NOMO-1 treated with DMSO at 0.1 percent for 48 hours (cell line): ENCODE data around the gene GPR119.
"Not testable (repeated sequence)": the region's sequence is repeated elsewhere in the genome, so short reads cannot be mapped to it uniquely, and the experiment has no call there.

ENCODE experiments used
- DNase-seq: peaks from one replicate; lab custom pipeline; 2025; ENCODE audit not compliant: unreplicated experiment; lab: John Stamatoyannopoulos, UW

GPR119 gene

GRCh38 chrX:130385520-130385919 is at the start of gene GPR119:
Gene GPR119 (minus strand): TSS chrX:130385674. CDS start chrX:130385447, 227 bp downstream.
- no peak for DNase-seq

GRCh38 chrX:130429236-130429635 is 43.8 kb upstream of the GPR119 start:
- not testable (repeated sequence) for DNase-seq

GRCh38 chrX:130426531-130426930 is 41.1 kb upstream of the GPR119 start:
- DNase-seq, result no peak

- no peak for DNase-seq
These were observed 33.8 kb upstream of the GPR119 start for GRCh38 chrX:130419263-130419662.

- no peak for DNase-seq
These were observed 33.3 kb upstream of the GPR119 start for GRCh38 chrX:130418740-130419139.

GRCh38 chrX:130418066-130418465 is 32.6 kb upstream of the GPR119 start:
- no peak for DNase-seq

- DNase-seq, result no peak
These were observed 31.3 kb upstream of the GPR119 start for GRCh38 chrX:130416785-130417184.

GRCh38 chrX:130415201-130415600 is 29.7 kb upstream of the GPR119 start:
- DNase-seq, result no peak

GRCh38 chrX:130414800-130415199 is 29.3 kb upstream of the GPR119 start:
- no peak for DNase-seq

GRCh38 chrX:130413415-130413814 is 27.9 kb upstream of the GPR119 start:
- peak; percentile 23 for DNase-seq

- no peak for DNase-seq
These were observed 16.8 kb upstream of the GPR119 start for GRCh38 chrX:130402208-130402684.

GRCh38 chrX:130401415-130402207 is 16.1 kb upstream of the GPR119 start, which contains the start of gene RBMX2:
Gene RBMX2 (plus strand): TSS chrX:130401987. CDS start chrX:130402033, 46 bp downstream.
- DNase-seq, result peak; percentile 40

GRCh38 chrX:130395341-130395740 is 9.9 kb upstream of the GPR119 start:
- DNase-seq, result no peak

GRCh38 chrX:130393451-130394074 is 8.1 kb upstream of the GPR119 start:
- peak; percentile 6 for DNase-seq

- no peak for DNase-seq
These were observed 934 bp upstream of the GPR119 start for GRCh38 chrX:130386408-130386808.

GRCh38 chrX:130378024-130378669 is 7.3 kb downstream of the GPR119 start:
- DNase-seq, result peak; percentile 13

GRCh38 chrX:130376077-130376476 is 9.4 kb downstream of the GPR119 start:
- no peak for DNase-seq

- DNase-seq, result not testable (repeated sequence)
These were observed 33.4 kb downstream of the GPR119 start for GRCh38 chrX:130352050-130352449.

GRCh38 chrX:130351567-130351966 is 33.9 kb downstream of the GPR119 start:
- no peak for DNase-seq

GRCh38 chrX:130347321-130347720 is 38.2 kb downstream of the GPR119 start:
- DNase-seq, result no peak

GRCh38 chrX:130343411-130343810 is 42.1 kb downstream of the GPR119 start:
- DNase-seq, result no peak

GRCh38 chrX:130340271-130340670 is 45.2 kb downstream of the GPR119 start:
- no peak for DNase-seq
